SK-N-SH (cell line): Measurements from ENCODE around the gene CHKB. TPM values are rescaled to one million over a fixed set of nuclear protein-coding genes. Genes with fewer than 3 reads are reported as not detected.
A peak's percentile ranks its signal among the peaks of the same experiment; 100 is the strongest.

Experiments used
- CTCF ChIA-PET: fragments of 300-600, 350-600 bp; formaldehyde crosslinking; extraction: SDS; loops from one replicate; lab custom pipeline; 2021; lab: Yijun Ruan, JAX
- POLR2A ChIA-PET: fragments of 350-600 bp; sonication (Branson Sonifier 250); formaldehyde crosslinking; extraction: SDS; loops from one replicate; lab custom pipeline; 2020; ENCODE audit warnings: antibody characterized with exemption, inconsistent platforms; lab: Yijun Ruan, JAX
- DNase-seq: peaks from one replicate; pipeline ENCODE4 v3.0.0; 2012
- H2AFZ ChIP-seq: fragments of 200-600 bp; sonication (generic); 2 replicates; pipeline ENCODE4 v1.8.1; 2016; ENCODE audit warnings: antibody characterized with exemption, mild to moderate bottlenecking, low read depth
- H3F3A ChIP-seq: fragments of 200-600 bp; sonication (generic); replicated peaks from 2 replicates; pipeline ENCODE3; 2016; ENCODE audit warnings: antibody characterized with exemption, mild to moderate bottlenecking; ENCODE audit not compliant: insufficient read depth
- H3K27ac ChIP-seq, 2 experiments: fragments of 200-500 bp in 1 of 2; fragments of 200-600 bp in 1 of 2; sonication (Bioruptor generic) in 1 of 2; sonication (generic), shearing (Covaris generic) in 1 of 2; 2 replicates each; pipeline versions ENCODE4 v1.5.1 to v1.6.1; 2014 to 2016; ENCODE audit warnings: low read depth in 2 of 2, inconsistent platforms in 1 of 2, low read length in 1 of 2, mild to moderate bottlenecking in 1 of 2, mixed read lengths in 1 of 2
- H3K27me3 ChIP-seq: fragments of 200-600 bp; sonication (generic), shearing (Covaris generic); 2 replicates; pipeline ENCODE4 v1.6.1; 2016; ENCODE audit warnings: mixed run types; ENCODE audit not compliant: insufficient read depth
- H3K36me3 ChIP-seq, 2 experiments: fragments of 200-500 bp in 1 of 2; fragments of 200-600 bp in 1 of 2; sonication (Bioruptor generic) in 1 of 2; sonication (generic) in 1 of 2; replicated peaks in 1 of 2; 2 replicates each; pipeline versions ENCODE3 to v1.5.1; 2014 to 2016; ENCODE audit warnings: low read length in 1 of 2, mild to moderate bottlenecking in 1 of 2; ENCODE audit not compliant: insufficient read depth in 2 of 2, control insufficient read depth in 1 of 2
- H3K4me1 ChIP-seq, 2 experiments: fragments of 200-500 bp in 1 of 2; fragments of 200-600 bp in 1 of 2; sonication (Bioruptor generic) in 1 of 2; sonication (generic), shearing (Covaris generic) in 1 of 2; 2 replicates each; pipeline versions ENCODE4 v1.5.1 to v1.6.1; 2014 to 2016; ENCODE audit warnings: low read depth in 1 of 2, low read length in 1 of 2, mixed run types in 1 of 2; ENCODE audit not compliant: insufficient read depth in 2 of 2, control insufficient read depth in 1 of 2
- H3K4me2 ChIP-seq: fragments of 200-600 bp; sonication (generic), shearing (Covaris generic); 2 replicates; pipeline ENCODE4 v1.6.1; 2017; ENCODE audit warnings: mixed run types
- H3K4me3 ChIP-seq, 2 experiments: fragments of 200-500 bp in 1 of 2; fragments of 200-600 bp in 1 of 2; sonication (Bioruptor generic) in 1 of 2; sonication (generic), shearing (Covaris generic) in 1 of 2; 2 replicates each; pipeline versions ENCODE4 v1.5.1 to v1.8.1; 2014 to 2016; ENCODE audit warnings: low read depth in 2 of 2, inconsistent platforms in 1 of 2, low read length in 1 of 2, mild to moderate bottlenecking in 1 of 2, mixed read lengths in 1 of 2, moderate library complexity in 1 of 2
- H3K79me2 ChIP-seq: fragments of 200-600 bp; sonication (generic); 2 replicates; pipeline ENCODE4 v1.8.1; 2017; ENCODE audit warnings: mild to moderate bottlenecking; ENCODE audit not compliant: insufficient read depth
- H3K9ac ChIP-seq: fragments of 200-600 bp; sonication (generic); 2 replicates; pipeline ENCODE4 v1.6.1; 2017; ENCODE audit warnings: mixed run types
- H3K9me2 ChIP-seq: fragments of 200-600 bp; sonication (generic); 2 replicates; pipeline ENCODE4 v1.6.1; 2017; ENCODE audit warnings: mixed run types
- H3K9me3 ChIP-seq: fragments of 200-600 bp; sonication (generic); 2 replicates; pipeline ENCODE4 v1.6.1; 2017; ENCODE audit warnings: mixed run types, mild to moderate bottlenecking, moderate library complexity
- H4K20me1 ChIP-seq: fragments of 200-600 bp; sonication (generic); 2 replicates; pipeline ENCODE4 v1.6.1; 2017; ENCODE audit warnings: mild to moderate bottlenecking, mixed run types; ENCODE audit not compliant: insufficient read depth
- CHD2 ChIP-seq: fragments of 150-350 bp; IDR thresholded peaks from 2 replicates; pipeline ENCODE4 v1.6.1; 2018; ENCODE audit warnings: low read length; ENCODE audit not compliant: partially characterized antibody
- ELF1 ChIP-seq: IDR thresholded peaks from 2 replicates; pipeline ENCODE4 v1.4.0; 2012
- FOXM1 ChIP-seq: IDR thresholded peaks from 2 replicates; pipeline ENCODE4 v1.4.0; 2012; ENCODE audit warnings: low read depth, mild to moderate bottlenecking
- GABPA ChIP-seq: IDR thresholded peaks from 2 replicates; pipeline ENCODE4 v1.4.0; 2012; ENCODE audit warnings: low read depth, mild to moderate bottlenecking
- JUND ChIP-seq: IDR thresholded peaks from 2 replicates; pipeline ENCODE4 v1.4.0; 2012
- NRF1 ChIP-seq: IDR thresholded peaks from 2 replicates; pipeline ENCODE4 v1.6.1; 2012; ENCODE audit warnings: low read depth, mild to moderate bottlenecking, low read length
- RXRA ChIP-seq: IDR thresholded peaks from 2 replicates; pipeline ENCODE4 v1.4.0; 2012; ENCODE audit warnings: low read depth, mild to moderate bottlenecking, borderline replicate concordance
- TAF1 ChIP-seq: IDR thresholded peaks from 2 replicates; pipeline ENCODE4 v1.6.1; 2012; ENCODE audit warnings: low read depth, mild to moderate bottlenecking, low read length, moderate library complexity, borderline replicate concordance
- TCF12 ChIP-seq: IDR thresholded peaks from 2 replicates; pipeline ENCODE4 v1.4.0; 2012
- TEAD4 ChIP-seq: IDR thresholded peaks from 2 replicates; pipeline ENCODE4 v1.4.0; 2012; ENCODE audit warnings: mild to moderate bottlenecking, borderline replicate concordance; ENCODE audit not compliant: insufficient read depth
- USF1 ChIP-seq: IDR thresholded peaks from 2 replicates; pipeline ENCODE4 v1.4.0; 2012; ENCODE audit warnings: low read depth, borderline replicate concordance
- YY1 ChIP-seq: IDR thresholded peaks from 2 replicates; pipeline ENCODE4 v1.4.0; 2012; ENCODE audit warnings: low read depth, mild to moderate bottlenecking
- WGBS: methylation state at CpG from one replicate; pipeline ENCODE4 v1.1.6; 2017; ENCODE audit warnings: low lambda C conversion rate; 5-methylcytosine and 5-hydroxymethylcytosine counted together
- polyA plus RNA-seq, 3 experiments: library from polyadenylated mRNA; depleted of rRNA; stranded (reverse); fragments of >200 nt; gene quantifications; 2 replicates each; pipeline ENCODE4 v1.2.3, GENCODE V29; 2012

The CHKB gene
- polyA plus RNA-seq, 1 of the 3 experiments (the other 2 are of a cell fraction) = 39.6 TPM

- no peaks in the 10 kb centered on the region for H3K9me2 ChIP-seq
- H3K4me1 ChIP-seq = peaks cover 0 to 21% of the 10 kb centered on the region in 2 experiments; a peak in 2 of 4 replicates
- no peak for DNase-seq
- TF ChIP-seq USF1 (no peak), GABPA (no peak), TAF1 (no peak), TCF12 (no peak), JUND (no peak), ELF1 (no peak), NRF1 (no peak), RXRA (no peak), FOXM1 (no peak), TEAD4 (no peak), CHD2 (no peak)
- no peaks in the 10 kb centered on the region for H4K20me1 ChIP-seq
- peaks cover 7% of the 10 kb centered on the region; the same call in 1 of the 2 replicates for H3K79me2 ChIP-seq
- no peak overlapping the region for H3K27ac ChIP-seq
- H3K9me3 ChIP-seq = no peaks in the 10 kb centered on the region
- H3K27me3 ChIP-seq = no peaks in the 10 kb centered on the region
- H3K36me3 ChIP-seq = peaks cover 0 to 6% of the 10 kb centered on the region in 2 experiments
- no peak overlapping the region for H3K4me3 ChIP-seq
- no peak overlapping the region for H3K9ac ChIP-seq
- CTCF ChIA-PET = interaction anchor here (0.9 to 1.5 kb wide), 3 partner anchors 66 to 101 kb away, joined by 3 to 4 read pairs (median 3); partner anchors contain the start of gene SCO2
- no peak overlapping the region for H2AFZ ChIP-seq
- peak overlapping the region; percentile 95; the same call in 1 of the 2 replicates for H3K4me2 ChIP-seq
- WGBS = 97% methylated on average over 9 of the region's 12 CpGs
- no peaks in the 10 kb centered on the region for H3F3A ChIP-seq
- POLR2A ChIA-PET = no interaction called here
Measured at GRCh38 chr22:50626314-50626849, 43.7 kb upstream of the CHKB start.

GRCh38 chr22:50625568-50626313 lies 43.1 kb upstream of the CHKB start:
- peaks cover 0 to 28% of the 10 kb centered on the region in 2 experiments; a peak in 2 of 4 replicates for H3K4me1 ChIP-seq
- peaks cover 0 to 6% of the 10 kb centered on the region in 2 experiments for H3K36me3 ChIP-seq
- H3K9ac ChIP-seq = no peak overlapping the region
- no peaks in the 10 kb centered on the region for H3K9me2 ChIP-seq
- no peaks in the 10 kb centered on the region for H3K9me3 ChIP-seq
- 93% methylated on average over 9 of the region's 27 CpGs for WGBS
- no peak overlapping the region for H3K4me3 ChIP-seq
- H3K79me2 ChIP-seq = peaks cover 7% of the 10 kb centered on the region; the same call in 1 of the 2 replicates
- H3F3A ChIP-seq = no peaks in the 10 kb centered on the region
- no peaks in the 10 kb centered on the region for H3K27me3 ChIP-seq
- no peak overlapping the region for H3K27ac ChIP-seq
- H2AFZ ChIP-seq = no peak overlapping the region
- POLR2A ChIA-PET = no interaction called here
- no peak overlapping the region for H3K4me2 ChIP-seq
- H4K20me1 ChIP-seq = no peaks in the 10 kb centered on the region
- CTCF ChIA-PET = interaction anchor here (0.9 to 1.4 kb wide), 2 partner anchors 66 to 100 kb away, joined by 3 to 4 read pairs; partner anchors contain the start of gene SCO2
- peak; percentile 22 for DNase-seq
- no peak for TF ChIP-seq YY1
